Upper lobe of left lung (tissue), 6 donors: Measurements from ENCODE around the gene STC2. TPM values are rescaled to one million over a fixed set of nuclear protein-coding genes. Genes with fewer than 3 reads are reported as not detected.

ENCODE experiments used
- ATAC-seq, 2 donors: fragments of 200-7000 bp; cut with Tn5 transposase; one replicate each; pipeline ENCODE4 v1.9.1; 2022; ENCODE audit warnings: mild to moderate bottlenecking in 2 of 2, moderate library complexity in 2 of 2; ENCODE audit not compliant: low FRiP score in 2 of 2
- DNase-seq, 2 donors: peaks; one replicate each; pipeline ENCODE4 v3.0.0-alpha.2; 2019 to 2020
- H3K27ac ChIP-seq, 4 donors: fragments of 200-600 bp; sonication (generic); one replicate each; pipeline ENCODE4 v1.5.1; 2016 to 2019
- H3K27me3 ChIP-seq, 4 donors: fragments of 200-600 bp; sonication (generic); one replicate each; pipeline ENCODE4 v1.5.1; 2017 to 2019
- H3K36me3 ChIP-seq, 4 donors: fragments of 200-600 bp; sonication (generic); one replicate each; pipeline ENCODE4 v1.5.1; 2016 to 2019
- H3K4me1 ChIP-seq, 4 donors: fragments of 200-600 bp; sonication (generic); one replicate each; pipeline ENCODE4 v1.5.1; 2018 to 2019
- H3K4me3 ChIP-seq, 4 donors: fragments of 200-600 bp; sonication (generic); one replicate each; pipeline ENCODE4 v1.5.1; 2017 to 2019; ENCODE audit warnings: mild to moderate bottlenecking in 2 of 4, moderate library complexity in 1 of 4
- H3K9me3 ChIP-seq, 4 donors: fragments of 200-600 bp; sonication (generic); one replicate each; pipeline ENCODE4 v1.5.1; 2018 to 2019
- CTCF ChIP-seq, 6 experiments: fragments of 450-650 bp in 4 of 6; fragments of 200-600 bp in 2 of 6; sonication (generic) in 2 of 6; IDR thresholded peaks; one replicate each; pipeline ENCODE4 v1.5.1; 2016 to 2019; ENCODE audit warnings: antibody characterized with exemption in 6 of 6
- EP300 ChIP-seq, 4 donors: sonication (generic); formaldehyde crosslinking; IDR thresholded peaks; one replicate each; pipeline ENCODE4 v1.5.1; 2017; ENCODE audit warnings: antibody characterized with exemption in 4 of 4, control low read depth in 2 of 4
- POLR2A ChIP-seq, 4 donors: fragments of 450-650 bp; IDR thresholded peaks; one replicate each; pipeline ENCODE4 v1.5.1; 2016 to 2017; ENCODE audit warnings: antibody characterized with exemption in 4 of 4, mild to moderate bottlenecking in 2 of 4
- POLR2AphosphoS5 ChIP-seq, 2 donors: sonication (generic); formaldehyde crosslinking; IDR thresholded peaks; one replicate each; pipeline ENCODE4 v1.5.1; 2017; ENCODE audit warnings: antibody characterized with exemption in 2 of 2
- whole genome bisulfite sequencing, 2 donors: methylation state at CpG; one replicate each; pipeline ENCODE4 v1.1.5; 2017 to 2018; 5-methylcytosine and 5-hydroxymethylcytosine counted together
- total RNA-seq, 6 donors: library from RNA; depleted of rRNA in 4 of 6; stranded (reverse); fragments of >200 nt in 4 of 6; gene quantifications; one replicate each; pipeline versions ENCODE4 v1.1.0 to v1.2.1, GENCODE V29; 2016 to 2021
- donor health status: DM: no; HTN: no; CAD: no; lungs with moderate emphysema.
- donor health status: DM: no; HTN: yes; CAD: no; lungs with severe emphysema.

STC2 gene
- total RNA-seq, 6 donors from 2014 or later: 1.0 to 11.4 (median 6.2) TPM

DNA sequence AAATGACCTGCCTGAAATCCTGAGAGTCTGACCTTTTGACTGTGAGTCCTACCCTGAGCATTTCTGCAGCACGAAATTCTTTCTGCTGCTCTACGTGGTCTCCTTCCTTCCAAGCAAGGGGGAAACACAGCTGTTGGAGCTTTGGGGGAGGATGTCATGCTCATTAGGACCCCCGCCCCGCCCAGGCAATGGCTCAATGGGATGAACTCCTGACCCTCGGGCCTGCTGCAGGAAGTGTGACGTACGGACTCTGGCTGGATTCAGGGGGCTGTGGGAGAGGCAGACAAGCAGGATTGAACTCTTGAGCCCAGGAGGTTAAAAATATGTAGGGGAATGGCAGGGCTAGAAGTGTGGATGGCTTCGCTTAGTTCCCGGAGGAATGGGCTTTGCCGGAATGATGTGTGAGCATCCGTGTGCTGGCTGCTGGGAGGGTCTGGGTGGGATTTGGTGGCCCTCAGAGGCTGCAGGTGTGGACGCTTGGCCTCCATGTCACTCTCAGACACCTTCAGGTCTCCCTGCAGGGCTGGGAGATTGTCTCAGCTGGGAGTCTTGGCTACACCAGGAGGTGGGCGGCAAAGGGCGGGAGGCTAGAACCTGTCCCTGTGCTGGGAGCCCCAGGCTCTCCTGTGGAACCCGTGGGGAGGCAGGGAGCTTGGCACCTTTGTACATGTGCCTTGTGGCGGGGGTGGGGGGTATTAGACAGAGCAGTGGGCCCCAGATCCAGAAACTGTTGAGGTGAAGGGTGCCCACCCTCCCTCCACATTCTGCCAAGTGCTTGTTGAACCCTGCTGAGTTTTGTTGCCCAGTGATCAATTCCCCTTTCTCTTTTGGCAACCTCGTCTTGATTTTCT, 26.3 kb downstream of the STC2 start:
- H3K27ac ChIP-seq: no peak overlapping the region

DNA sequence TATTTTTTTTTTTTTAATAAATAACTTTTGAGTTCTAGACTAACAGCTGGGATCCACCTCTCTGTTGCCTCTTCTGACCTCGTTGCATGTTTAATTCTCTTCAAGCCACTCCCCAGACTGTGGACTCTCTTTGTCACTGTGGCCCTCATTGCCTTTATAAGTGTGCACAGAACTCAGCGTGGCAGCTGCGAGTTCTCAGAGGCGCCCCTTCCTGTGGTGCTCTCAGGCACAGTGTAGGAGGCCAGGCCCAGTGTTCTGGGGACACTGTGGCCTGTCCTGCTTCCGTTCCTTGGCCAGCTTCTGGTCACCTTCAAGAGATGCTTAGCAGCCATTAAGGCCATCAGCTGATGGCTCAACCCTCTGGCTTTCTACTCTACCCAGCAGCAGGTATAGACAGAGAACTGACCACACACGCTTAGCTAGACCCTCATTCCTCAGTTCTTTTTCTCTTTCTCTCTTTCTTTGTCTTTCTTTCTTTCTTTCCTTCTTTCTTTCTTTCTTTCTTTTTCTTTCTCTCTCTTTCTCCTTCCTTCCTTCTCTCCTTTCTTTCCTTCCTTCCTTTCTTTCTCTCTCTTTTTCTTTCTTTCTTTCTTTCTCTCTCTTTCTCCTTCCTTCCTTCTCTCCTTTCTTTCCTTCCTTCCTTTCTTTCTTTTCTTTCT, 27.7 kb downstream of the STC2 start:
- ATAC-seq (no peak), DNase-seq (no peak)
- H3K36me3 ChIP-seq: no peaks in the 10 kb centered on the region
- TF ChIP-seq EP300 (IDR thresholded peaks at IDR 0.05) (no peak), POLR2AphosphoS5 (IDR thresholded peaks at IDR 0.05) (peak in 1 of 2 donors; percentile 60)
- WGBS, 2 donors: 77 to 84% methylated on average over 6 of the region's 6 CpGs
- H3K27me3 ChIP-seq: no peaks in the 10 kb centered on the region
- no peaks in the 10 kb centered on the region for H3K9me3 ChIP-seq
- peaks cover 0 to 9% (median 5%) of the 10 kb centered on the region in 4 donors for H3K4me1 ChIP-seq
- no peak overlapping the region for H3K4me3 ChIP-seq
- H3K27ac ChIP-seq: no peak overlapping the region

More for the DNA sequence above, 26.3 kb downstream of the STC2 start:
- TF ChIP-seq EP300 (IDR thresholded peaks at IDR 0.05) (no peak), POLR2A (IDR thresholded peaks at IDR 0.05) (no peak), POLR2AphosphoS5 (IDR thresholded peaks at IDR 0.05) (no peak), CTCF (IDR thresholded peaks at IDR 0.05) (no peak)
- 54 to 57% methylated on average over 14 to 17 of the region's 17 CpGs for WGBS, 2 donors
- Histone ChIP-seq H3K9me3 (no peaks in the 10 kb centered on the region), H3K4me3 (no peak overlapping the region), H3K36me3 (no peaks in the 10 kb centered on the region), H3K4me1 (peaks cover 0 to 9% (median 5%) of the 10 kb centered on the region in 4 donors), H3K27me3 (no peaks in the 10 kb centered on the region)
- DNase-seq (no peak), ATAC-seq (no peak)

GRCh38 chr5:173299820-173300219, 28.4 kb downstream of the STC2 start:
- WGBS, 2 donors: 93 to 96% methylated on average over 7 of the region's 7 CpGs
- peaks cover 0 to 10% (median 5%) of the 10 kb centered on the region in 4 donors for H3K4me1 ChIP-seq

DNA sequence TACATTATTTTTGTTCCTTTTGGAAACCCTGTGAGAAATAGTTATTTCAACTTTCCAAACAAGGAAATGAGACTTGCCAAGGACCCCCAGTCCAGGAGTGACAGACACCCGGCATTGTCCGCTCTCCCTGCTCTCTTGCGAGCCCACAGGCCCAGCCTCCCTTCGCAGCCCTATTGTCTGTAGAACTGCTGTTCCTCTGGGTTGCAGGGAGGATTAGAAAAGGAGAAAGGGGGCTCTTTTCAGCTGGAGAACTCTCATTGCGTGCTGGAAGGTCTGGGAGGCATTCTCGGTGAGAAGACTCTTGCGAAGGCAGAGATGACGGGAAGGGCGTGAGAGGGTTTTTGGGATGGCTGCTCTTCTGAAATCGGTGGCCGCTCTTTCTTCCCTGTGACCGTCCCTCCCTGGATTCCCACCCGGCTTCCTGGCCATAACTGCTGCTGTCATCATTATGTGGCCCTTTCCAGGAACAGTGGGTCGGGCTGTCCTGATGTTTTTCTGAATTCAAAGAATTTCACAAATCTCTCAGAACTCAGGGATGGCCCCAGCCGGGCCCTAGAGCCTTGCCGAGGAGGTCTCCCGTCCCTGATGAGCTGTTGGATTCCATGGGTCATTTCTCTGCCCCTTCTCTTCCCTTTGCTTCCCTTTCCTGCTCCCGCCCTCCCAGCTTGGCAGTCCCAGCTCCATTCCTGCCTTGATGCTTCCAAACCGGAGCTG, 29.8 kb downstream of the STC2 start:
- Histone ChIP-seq H3K27me3 (peaks cover 0 to 3% (median 0%) of the 10 kb centered on the region in 4 donors), H3K36me3 (no peaks in the 10 kb centered on the region), H3K4me3 (no peak overlapping the region), H3K9me3 (no peaks in the 10 kb centered on the region), H3K27ac (no peak overlapping the region), H3K4me1 (peaks cover 9 to 23% (median 14%) of the 10 kb centered on the region in 4 donors)
- DNase-seq (no peak), ATAC-seq (no peak)
- TF ChIP-seq POLR2A (IDR thresholded peaks at IDR 0.05) (no peak), CTCF (IDR thresholded peaks at IDR 0.05) (no peak), POLR2AphosphoS5 (IDR thresholded peaks at IDR 0.05) (no peak), EP300 (IDR thresholded peaks at IDR 0.05) (no peak)
- 67 to 71% methylated on average over 19 of the region's 19 CpGs for WGBS, 2 donors

More at GRCh38 chr5:173299820-173300219, 28.4 kb downstream of the STC2 start:
- ATAC-seq: no peak
- Histone ChIP-seq H3K4me3 (no peak overlapping the region), H3K36me3 (no peaks in the 10 kb centered on the region), H3K27me3 (no peaks in the 10 kb centered on the region), H3K9me3 (no peaks in the 10 kb centered on the region), H3K27ac (no peak overlapping the region)
- TF ChIP-seq EP300 (IDR thresholded peaks at IDR 0.05) (no peak), CTCF (IDR thresholded peaks at IDR 0.05) (no peak), POLR2A (IDR thresholded peaks at IDR 0.05) (no peak), POLR2AphosphoS5 (IDR thresholded peaks at IDR 0.05) (no peak)
- DNase-seq: no peak

DNA sequence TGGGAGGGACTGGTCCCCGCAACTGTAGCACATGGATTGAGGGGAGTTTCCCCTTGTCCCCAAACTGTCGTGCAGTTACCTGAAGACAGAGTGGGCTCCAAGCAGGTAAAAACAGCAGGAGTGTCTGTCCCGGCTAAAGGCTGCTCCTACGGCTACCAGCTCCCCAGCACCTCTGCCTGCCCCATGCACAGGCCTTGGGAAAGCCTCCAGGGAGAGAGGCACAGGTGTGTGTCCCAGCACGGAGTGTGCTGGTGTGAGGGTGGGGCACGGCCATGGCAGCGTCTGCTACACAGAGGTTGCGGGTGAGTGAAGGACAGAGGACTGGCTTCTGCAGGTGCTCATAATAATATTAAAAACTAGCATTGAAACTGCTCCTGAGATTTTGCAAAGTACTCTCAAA, 30.4 kb downstream of the STC2 start:
- DNase-seq (no peak), ATAC-seq (no peak)
- no peaks in the 10 kb centered on the region for H3K36me3 ChIP-seq
- H3K9me3 ChIP-seq: no peaks in the 10 kb centered on the region
- no peak overlapping the region for H3K4me3 ChIP-seq
- peaks cover 9 to 23% (median 14%) of the 10 kb centered on the region in 4 donors for H3K4me1 ChIP-seq
- WGBS, 2 donors: 76 to 92% methylated on average over 7 to 8 of the region's 8 CpGs
- H3K27me3 ChIP-seq: peaks cover 0 to 3% (median 0%) of the 10 kb centered on the region in 4 donors
- TF ChIP-seq CTCF (IDR thresholded peaks at IDR 0.05): no peak
- no peak for TF ChIP-seq POLR2AphosphoS5 (IDR thresholded peaks at IDR 0.05)
- no peak for TF ChIP-seq EP300 (IDR thresholded peaks at IDR 0.05)
- no peak for TF ChIP-seq POLR2A (IDR thresholded peaks at IDR 0.05)
- H3K27ac ChIP-seq: no peak overlapping the region
